Measurements from ENCODE around the gene SOCS4. TPM values are rescaled to one million over a fixed set of nuclear protein-coding genes. Genes with fewer than 3 reads are reported as not detected.

SOCS4 gene
- total RNA-seq, 1 experiment from 2014 or later, result 19.9 TPM

- intact Hi-C loops (cut with micrococcal nuclease; ENCODE audit: unreplicated experiment) (loop anchor here (5.0 kb wide), 1 partner anchor 40 kb away; no protein-coding TSS in a partner anchor), in situ Hi-C loops (cut with HindIII; ENCODE audit: low pct_unique_long_range_greater_than_20kb, low sequenced_read_pairs) (no loop called here)
- Histone ChIP-seq H3K36me3 (ENCODE audit: control insufficient read depth, insufficient read depth, low read length) (no peaks in the 10 kb centered on the region), H3K9me3 (ENCODE audit: control insufficient read depth, insufficient read depth, low read depth, low read length) (no peaks in the 10 kb centered on the region), H3K27ac (ENCODE audit: low read length) (peak overlapping the region; percentile 2; the same call in 1 of the 2 replicates), H3K4me3 (ENCODE audit: low read depth in 2 of 2, low read length in 2 of 2) (no peak overlapping the region), H3K4me1 (ENCODE audit: control insufficient read depth, insufficient read depth, low read length) (0 out of 2 replicates have a peak, but pooled peaks cover 3% of the 10 kb centered on the region), H3K27me3 (ENCODE audit: control insufficient read depth, insufficient read depth, low read length) (no peaks in the 10 kb centered on the region)
- ATAC-seq (no peak), DNase-seq (ENCODE audit: low read depth, low spot score) (no peak)
- CTCF ChIA-PET, result interaction anchor here (1.2 kb wide), 1 partner anchor 68 kb away, joined by 3 read pairs; no protein-coding TSS in a partner anchor
- POLR2A ChIA-PET, result interaction anchor here (0.6 kb wide), 1 partner anchor 33 kb away, joined by 6 read pairs; no protein-coding TSS in a partner anchor
- TF ChIP-seq CTCF (IDR thresholded peaks at IDR 0.05), result no peak
- no peak for TF ChIP-seq POLR2AphosphoS5 (IDR thresholded peaks at IDR 0.05; ENCODE audit: low read depth, low read length)
- no TSS peak for BruUV-seq (replicated peaks)
Measured at GRCh38 chr14:55092341-55092740, 65.3 kb downstream of the SOCS4 start.

- ChIA-PET CTCF (no interaction called here), POLR2A (no interaction called here)
- no peak overlapping the region for H3K4me3 ChIP-seq (ENCODE audit: low read depth in 2 of 2, low read length in 2 of 2)
- peak overlapping the region; percentile 36; the same call in 1 of the 2 replicates for H3K27ac ChIP-seq (ENCODE audit: low read length)
- no peak for ATAC-seq
- TF ChIP-seq REST (IDR thresholded peaks at IDR 0.05; ENCODE audit: insufficient read depth in 1 of 2, low read depth in 2 of 2, low read length in 1 of 2) (no peak), POLR2AphosphoS5 (IDR thresholded peaks at IDR 0.05; ENCODE audit: low read depth, low read length) (no peak), TCF7L2 (IDR thresholded peaks at IDR 0.05; ENCODE audit: low read depth, low read length) (no peak), SIN3A (IDR thresholded peaks at IDR 0.05; ENCODE audit: borderline replicate concordance, insufficient read depth, low read depth, low read length) (no peak), CTCF (IDR thresholded peaks at IDR 0.05) (no peak)
- no peaks in the 10 kb centered on the region for H3K36me3 ChIP-seq (ENCODE audit: control insufficient read depth, insufficient read depth, low read length)
- no peaks in the 10 kb centered on the region for H3K9me3 ChIP-seq (ENCODE audit: control insufficient read depth, insufficient read depth, low read depth, low read length)
- 0 out of 2 replicates have a peak, but pooled peaks cover 3% of the 10 kb centered on the region for H3K4me1 ChIP-seq (ENCODE audit: control insufficient read depth, insufficient read depth, low read length)
- no peak for DNase-seq (ENCODE audit: low read depth, low spot score)
- intact Hi-C loops (cut with micrococcal nuclease; ENCODE audit: unreplicated experiment), result loop anchor here (5.0 kb wide), 1 partner anchor 38 kb away; no protein-coding TSS in a partner anchor
- no peaks in the 10 kb centered on the region for H3K27me3 ChIP-seq (ENCODE audit: control insufficient read depth, insufficient read depth, low read length)
- no TSS peak for BruUV-seq (replicated peaks)
- in situ Hi-C loops (cut with HindIII; ENCODE audit: low pct_unique_long_range_greater_than_20kb, low sequenced_read_pairs), result no loop called here
Measured at GRCh38 chr14:55094292-55095157, 67.5 kb downstream of the SOCS4 start.

All from Panc1 (cell line).